NCI-H1417 treated with DMSO at 0.1 percent for 48 hours (cell line): ENCODE data around the gene REG1B.
"Not testable (repeated sequence)": the region's sequence is repeated elsewhere in the genome, so short reads cannot be mapped to it uniquely, and the experiment has no call there.

ENCODE experiments used
- DNase-seq: peaks from one replicate; lab custom pipeline; 2025; lab: John Stamatoyannopoulos, UW

Gene REG1B

GRCh38 chr2:79084495-79085135 is 3.2 kb downstream of the REG1B start:
- DNase-seq, result no peak

GRCh38 chr2:79083597-79084251 is 4.1 kb downstream of the REG1B start:
- DNase-seq, result no peak

GRCh38 chr2:79082987-79083386 is 4.8 kb downstream of the REG1B start:
- no peak for DNase-seq

DNA sequence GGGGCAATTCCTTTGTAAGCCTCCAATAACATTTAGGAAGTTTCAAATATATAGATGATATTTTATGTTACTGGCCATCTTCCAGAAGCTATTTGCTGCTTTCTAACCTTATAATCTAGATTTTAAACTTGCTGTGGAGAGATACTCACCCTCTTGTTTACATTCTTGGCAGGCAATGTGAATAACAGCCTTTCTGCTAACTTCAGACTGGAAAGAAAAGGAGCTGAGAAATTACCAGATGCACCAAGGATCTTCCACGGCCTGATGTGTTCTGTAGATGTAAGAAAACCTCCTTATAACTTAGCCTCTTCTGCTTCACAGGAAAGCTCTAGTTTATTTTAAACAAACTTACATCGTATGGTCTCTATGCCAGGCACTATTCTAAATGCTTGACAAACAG is 16.7 kb downstream of the REG1B start:
- DNase-seq, result no peak

- no peak for DNase-seq
Measured at GRCh38 chr2:79065201-79065600, 22.6 kb downstream of the REG1B start.

DNA sequence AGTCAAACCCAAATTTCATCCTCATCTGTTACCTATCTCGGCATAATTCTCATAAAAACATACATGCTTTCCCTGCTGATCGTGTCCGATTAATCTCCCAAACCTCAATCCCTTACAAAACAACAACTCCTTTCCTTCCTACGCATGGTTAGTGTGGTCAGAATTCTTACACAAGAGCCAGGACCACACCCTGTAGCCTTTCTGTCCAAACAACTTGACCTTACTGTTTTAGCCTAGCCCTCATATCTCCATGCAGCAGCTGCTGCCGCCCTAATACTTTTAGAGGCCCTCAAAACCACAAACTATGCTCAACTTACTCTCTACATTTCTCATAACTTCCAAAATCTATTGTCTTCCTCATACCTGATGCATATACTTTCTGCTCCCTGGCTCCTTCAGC is 33.0 kb downstream of the REG1B start:
- DNase-seq, result not testable (repeated sequence)

DNA sequence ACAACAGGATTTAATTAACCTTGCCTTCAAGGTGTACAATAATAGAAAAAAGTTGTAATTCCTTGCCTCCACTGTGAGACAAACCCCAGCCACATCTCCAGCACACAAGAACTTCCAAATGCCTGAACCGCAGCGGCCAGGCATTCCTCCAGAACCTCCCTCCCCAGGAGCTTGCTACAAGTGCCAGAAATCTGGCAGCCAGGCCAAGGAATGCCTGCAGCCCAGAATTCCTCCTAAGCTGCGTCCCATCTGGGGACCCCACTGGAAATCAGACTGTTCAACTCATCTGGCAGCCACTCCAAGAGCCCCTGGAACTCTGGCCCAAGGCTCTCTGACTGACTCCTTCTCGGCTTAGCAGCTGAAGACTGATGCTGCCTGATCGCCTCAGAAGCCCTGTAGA is 34.3 kb downstream of the REG1B start:
- not testable (repeated sequence) for DNase-seq

- no peak for DNase-seq
Measured at GRCh38 chr2:79041032-79041448, 46.8 kb downstream of the REG1B start.

DNA sequence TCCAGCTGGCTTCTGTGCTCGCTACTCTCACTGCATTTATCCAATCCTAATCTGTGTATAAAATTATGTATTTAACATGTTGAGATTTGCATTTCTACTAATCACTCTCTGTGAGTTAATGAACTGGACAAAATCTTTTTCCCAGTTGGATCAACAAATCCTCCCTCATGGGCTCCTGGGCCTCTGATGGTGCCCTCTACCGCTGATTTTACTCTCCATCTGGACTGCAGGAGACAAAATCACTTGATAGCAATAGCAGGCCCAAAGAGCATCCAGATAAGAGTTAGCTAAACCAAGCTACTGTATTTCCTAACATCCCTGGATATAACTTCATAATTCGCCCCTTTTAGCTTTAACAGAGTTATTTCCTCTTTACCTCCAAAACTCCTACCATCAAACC is 47.8 kb downstream of the REG1B start:
- DNase-seq, result no peak
